IPS DF 19.7 (cell line): ENCODE measurements around the gene EFNA2.
"Not testable (repeated sequence)": the region's sequence is repeated elsewhere in the genome, so short reads cannot be mapped to it uniquely, and the experiment has no call there.

Experiments
- DNase-seq: peaks from one replicate; pipeline ENCODE4 v3.0.0-alpha.2; 2013; ENCODE audit warnings: low read depth, low spot score

EFNA2 gene

GRCh38 chr19:1298235-1298634 is 12.6 kb downstream of the EFNA2 start:
- no peak for DNase-seq

GRCh38 chr19:1299801-1300200 is 14.1 kb downstream of the EFNA2 start:
- no peak for DNase-seq

- no peak for DNase-seq
Observed at GRCh38 chr19:1300744-1301490, 15.2 kb downstream of the EFNA2 start.

GRCh38 chr19:1302533-1303239 is 17.0 kb downstream of the EFNA2 start:
- no peak for DNase-seq

- no peak for DNase-seq
Observed at GRCh38 chr19:1304197-1304924, 18.7 kb downstream of the EFNA2 start.

- DNase-seq = not testable (repeated sequence)
Observed at GRCh38 chr19:1305354-1305753, 19.7 kb downstream of the EFNA2 start.

- no peak for DNase-seq
Observed at GRCh38 chr19:1307320-1307719, 21.6 kb downstream of the EFNA2 start.

GRCh38 chr19:1307755-1308303 is 22.2 kb downstream of the EFNA2 start:
- no peak for DNase-seq

GRCh38 chr19:1308718-1309117 is 23.0 kb downstream of the EFNA2 start:
- DNase-seq = no peak

GRCh38 chr19:1309977-1310852 is 24.5 kb downstream of the EFNA2 start:
- no peak for DNase-seq

- DNase-seq = no peak
Observed at GRCh38 chr19:1310853-1311180, 25.1 kb downstream of the EFNA2 start.

GRCh38 chr19:1311543-1312091 is 25.9 kb downstream of the EFNA2 start:
- no peak for DNase-seq

- DNase-seq = no peak
Observed at GRCh38 chr19:1312767-1313694, 27.4 kb downstream of the EFNA2 start.

GRCh38 chr19:1313695-1314613 is 28.3 kb downstream of the EFNA2 start:
- no peak for DNase-seq

- DNase-seq = no peak
Observed at GRCh38 chr19:1315470-1316166, 29.9 kb downstream of the EFNA2 start.

GRCh38 chr19:1316466-1316865 is 30.8 kb downstream of the EFNA2 start:
- DNase-seq = no peak

GRCh38 chr19:1317274-1318003 is 31.8 kb downstream of the EFNA2 start:
- DNase-seq = no peak
